GM19035 (cell line): Measurements from ENCODE around the gene VASP.

Experiments used
- ATAC-seq: cut with Tn5 transposase; IDR thresholded peaks from one replicate; pipeline ENCODE4 v1.9.1; 2021; ENCODE audit not compliant: unreplicated experiment

Gene VASP

DNA sequence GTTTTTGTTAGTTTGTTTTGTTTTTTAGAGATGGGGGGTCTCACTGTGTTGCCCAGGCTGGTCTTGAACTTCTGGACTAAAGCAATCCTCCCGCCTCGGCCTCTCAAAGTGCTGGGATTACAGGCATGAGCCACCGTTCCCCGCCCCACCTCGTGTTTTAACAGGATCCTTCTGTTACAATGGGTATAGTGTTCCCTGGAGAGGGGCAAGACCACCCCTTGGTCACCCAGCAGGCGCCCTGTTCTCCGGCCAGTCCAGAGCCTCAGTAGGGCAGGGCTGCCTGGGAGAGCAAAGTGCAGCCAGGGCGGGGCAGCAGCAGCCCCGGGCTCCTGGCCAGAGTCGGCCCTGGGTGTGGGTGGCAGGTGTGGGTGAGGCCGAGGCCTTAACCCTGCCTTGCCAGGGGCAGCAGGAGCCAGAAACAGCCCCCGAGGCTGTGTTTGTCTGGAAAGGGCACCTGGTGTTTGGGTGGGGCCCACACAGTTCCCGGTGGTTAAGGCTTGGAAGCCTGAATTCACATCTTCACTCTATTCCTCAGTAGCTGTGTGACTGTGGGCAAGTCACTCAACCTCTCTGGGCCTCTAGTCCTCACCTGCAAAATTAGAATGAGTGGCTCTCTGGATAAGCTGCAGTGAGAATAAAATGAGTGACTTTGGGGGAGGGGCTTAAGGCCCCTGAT is 7.2 kb downstream of the VASP start:
- ATAC-seq, result no peak

DNA sequence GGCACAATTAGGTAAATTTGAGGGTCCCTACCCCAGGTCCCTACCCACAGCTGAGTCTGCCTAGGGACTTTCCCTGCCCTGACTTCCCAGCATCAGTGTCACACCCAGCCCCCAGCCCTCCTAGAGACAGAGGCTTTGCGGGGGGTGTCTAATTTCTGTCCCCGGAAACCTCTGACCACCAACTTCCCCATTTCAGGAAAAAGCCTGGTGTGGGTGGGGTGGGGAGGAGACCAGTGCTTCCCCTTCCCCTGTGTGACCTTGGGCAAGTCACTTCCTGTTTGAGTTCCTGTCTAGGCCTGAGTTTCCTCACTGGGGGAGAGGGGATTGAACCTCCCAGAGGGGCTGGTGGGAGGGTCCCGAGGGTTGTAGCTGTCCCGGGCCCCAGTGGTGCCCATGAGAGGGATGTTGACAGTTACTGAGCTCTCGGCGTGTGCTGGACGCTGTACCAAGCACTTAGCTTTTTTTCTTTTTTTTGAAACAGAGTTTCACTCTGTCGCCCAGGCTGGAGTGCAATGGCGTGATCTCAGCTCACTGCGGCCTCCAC is 7.9 kb downstream of the VASP start:
- no peak for ATAC-seq

DNA sequence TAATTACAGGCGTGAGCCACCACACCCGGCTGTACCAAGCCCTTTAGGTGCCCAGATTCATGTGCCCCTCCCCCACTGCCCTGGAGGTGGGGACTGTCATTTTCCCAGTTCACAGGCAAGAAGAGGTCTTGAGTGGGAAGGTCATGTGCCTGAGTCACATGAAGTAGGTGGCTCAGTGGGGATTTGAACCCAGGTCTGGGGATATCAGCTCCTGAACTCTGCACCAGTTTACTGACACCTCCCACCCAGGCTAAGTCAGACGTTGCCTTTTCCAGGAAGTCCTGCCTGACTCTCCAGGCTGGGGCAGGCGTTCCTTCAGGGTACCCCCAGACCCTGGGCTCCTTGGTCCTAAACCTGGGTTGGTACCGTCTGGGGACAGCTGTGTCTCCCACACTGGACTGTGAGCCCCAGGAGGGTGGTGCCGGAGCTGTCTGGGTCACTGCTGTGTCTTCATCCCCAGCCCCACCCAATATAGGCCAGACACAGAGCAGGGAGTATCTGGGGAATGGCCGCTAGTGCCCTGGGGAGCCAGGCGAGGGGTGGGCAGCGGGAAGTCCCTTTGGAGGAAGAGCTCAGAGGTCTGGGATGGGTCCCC is 8.6 kb downstream of the VASP start:
- ATAC-seq, result no peak

DNA sequence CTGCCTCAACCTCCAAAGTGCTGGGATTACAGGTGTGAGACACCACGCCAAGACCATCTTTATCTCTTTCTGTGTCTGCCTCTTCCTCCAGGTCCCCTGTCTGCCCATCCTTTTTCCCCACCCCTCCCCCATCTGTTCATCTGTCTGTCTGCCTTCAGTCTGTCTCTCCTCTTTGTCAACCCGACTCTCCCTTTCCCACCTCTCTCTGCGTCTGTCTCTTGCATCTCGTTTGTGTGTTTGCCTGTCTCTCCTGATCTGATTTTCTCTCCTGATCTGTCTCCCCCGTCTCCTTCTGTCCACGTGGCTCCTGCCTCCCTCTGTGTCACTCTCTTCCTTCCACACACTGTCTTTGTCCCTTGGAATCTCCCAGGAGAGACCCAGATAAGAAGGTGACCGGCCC is 10.0 kb downstream of the VASP start:
- ATAC-seq, result no peak

DNA sequence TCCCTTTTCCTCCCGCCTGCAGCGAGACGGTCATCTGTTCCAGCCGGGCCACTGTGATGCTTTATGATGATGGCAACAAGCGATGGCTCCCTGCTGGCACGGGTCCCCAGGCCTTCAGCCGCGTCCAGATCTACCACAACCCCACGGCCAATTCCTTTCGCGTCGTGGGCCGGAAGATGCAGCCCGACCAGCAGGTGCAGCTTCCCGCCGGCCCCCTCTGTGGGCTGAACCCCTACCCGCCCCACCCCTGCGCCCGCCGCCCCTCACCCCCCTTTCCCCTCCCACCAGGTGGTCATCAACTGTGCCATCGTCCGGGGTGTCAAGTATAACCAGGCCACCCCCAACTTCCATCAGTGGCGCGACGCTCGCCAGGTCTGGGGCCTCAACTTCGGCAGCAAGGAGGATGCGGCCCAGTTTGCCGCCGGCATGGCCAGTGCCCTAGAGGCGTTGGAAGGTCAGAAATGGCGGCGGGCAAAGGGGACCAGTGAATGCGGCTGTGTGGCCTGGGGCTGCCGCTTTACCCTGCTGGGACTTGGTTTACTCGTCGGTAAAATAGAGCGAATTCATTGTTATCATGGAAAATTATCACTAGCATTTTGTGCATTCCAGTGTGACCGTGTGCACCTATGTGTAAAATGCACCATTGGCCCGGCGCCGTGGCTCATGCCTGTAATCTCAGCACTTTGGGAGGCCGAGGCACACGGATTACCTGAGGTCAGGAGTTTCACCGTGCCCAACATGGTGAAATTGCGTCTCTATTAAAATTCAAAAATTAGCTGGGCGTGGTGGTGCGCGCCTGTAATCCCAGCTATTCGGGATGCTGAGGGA is 10.6 kb downstream of the VASP start:
- no peak for ATAC-seq

DNA sequence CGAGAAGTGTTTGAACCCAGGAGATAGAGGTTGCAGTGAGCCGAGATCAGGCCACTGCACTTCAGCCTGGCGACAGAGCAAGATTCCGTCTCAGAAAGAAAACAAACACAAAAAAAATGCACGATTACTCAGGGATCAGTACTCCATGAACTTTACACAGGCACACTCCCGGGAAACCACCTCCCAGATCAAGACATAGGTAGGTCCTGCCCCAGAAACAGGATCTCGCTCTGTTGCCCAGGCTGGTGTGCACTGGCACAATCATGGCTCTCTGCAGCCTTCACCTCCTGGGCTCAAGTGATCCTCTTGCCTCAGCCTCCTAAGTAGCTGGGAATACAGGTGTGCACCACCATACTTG is 11.2 kb downstream of the VASP start:
- ATAC-seq, result no peak

DNA sequence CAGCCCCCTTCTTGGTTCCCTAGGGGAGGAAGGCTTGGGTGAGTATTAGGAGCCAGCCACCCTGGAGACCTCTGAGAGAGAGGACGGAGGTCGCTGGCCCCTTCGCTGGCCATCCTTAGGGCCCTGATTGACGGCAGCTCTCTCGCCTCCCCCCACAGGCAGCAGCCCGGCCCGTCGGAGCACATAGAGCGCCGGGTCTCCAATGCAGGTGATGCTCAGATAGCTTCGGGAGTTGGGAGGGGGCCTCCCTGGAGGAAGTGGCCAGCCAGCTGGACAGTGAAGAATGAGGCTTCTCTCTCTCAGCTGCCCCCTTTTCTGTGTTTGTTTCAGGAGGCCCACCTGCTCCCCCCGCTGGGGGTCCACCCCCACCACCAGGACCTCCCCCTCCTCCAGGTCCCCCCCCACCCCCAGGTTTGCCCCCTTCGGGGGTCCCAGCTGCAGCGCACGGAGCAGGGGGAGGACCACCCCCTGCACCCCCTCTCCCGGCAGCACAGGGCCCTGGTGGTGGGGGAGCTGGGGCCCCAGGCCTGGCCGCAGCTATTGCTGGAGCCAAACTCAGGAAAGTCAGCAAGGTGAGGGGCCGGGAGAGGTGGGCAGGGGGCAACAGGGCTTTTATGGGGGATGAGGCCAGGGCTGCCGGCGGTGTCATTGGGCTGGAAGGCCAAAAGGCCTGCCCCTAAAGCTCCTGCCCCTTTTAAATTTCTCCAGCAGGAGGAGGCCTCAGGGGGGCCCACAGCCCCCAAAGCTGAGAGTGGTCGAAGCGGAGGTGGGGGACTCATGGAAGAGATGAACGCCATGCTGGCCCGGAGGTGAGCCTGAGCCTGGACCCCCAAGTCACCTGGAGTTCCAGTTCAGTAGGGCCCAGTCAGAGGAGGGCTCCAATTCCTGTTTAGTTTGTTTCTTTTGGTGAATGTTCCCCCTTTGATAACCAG is 15.0 kb downstream of the VASP start:
- ATAC-seq, result no peak

DNA sequence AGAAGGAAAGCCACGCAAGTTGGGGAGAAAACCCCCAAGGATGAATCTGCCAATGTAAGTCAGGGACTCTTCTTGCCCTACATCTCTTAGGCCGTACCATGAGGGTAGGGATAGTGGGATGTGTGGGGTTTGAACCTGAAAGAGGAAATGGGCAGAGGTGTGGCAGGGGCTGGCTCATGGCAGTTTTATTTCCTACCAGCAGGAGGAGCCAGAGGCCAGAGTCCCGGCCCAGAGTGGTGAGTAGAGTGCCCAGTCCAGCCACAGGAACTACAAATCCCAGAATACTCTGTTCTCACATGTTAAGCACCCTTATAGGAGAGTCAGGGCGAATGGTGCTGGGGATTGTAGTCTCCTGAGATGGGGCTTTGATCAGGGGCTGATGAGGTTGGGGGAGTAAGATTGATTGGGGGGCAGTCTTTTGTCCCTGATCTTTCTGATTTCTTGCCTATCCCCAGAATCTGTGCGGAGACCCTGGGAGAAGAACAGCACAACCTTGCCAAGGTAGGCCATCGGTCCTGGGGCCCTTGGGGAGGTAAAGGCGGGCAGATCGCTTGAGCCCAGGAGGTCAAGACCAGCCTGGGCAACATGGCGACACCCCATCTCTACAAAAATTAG is 16.5 kb downstream of the VASP start:
- ATAC-seq, result peak; percentile 70

DNA sequence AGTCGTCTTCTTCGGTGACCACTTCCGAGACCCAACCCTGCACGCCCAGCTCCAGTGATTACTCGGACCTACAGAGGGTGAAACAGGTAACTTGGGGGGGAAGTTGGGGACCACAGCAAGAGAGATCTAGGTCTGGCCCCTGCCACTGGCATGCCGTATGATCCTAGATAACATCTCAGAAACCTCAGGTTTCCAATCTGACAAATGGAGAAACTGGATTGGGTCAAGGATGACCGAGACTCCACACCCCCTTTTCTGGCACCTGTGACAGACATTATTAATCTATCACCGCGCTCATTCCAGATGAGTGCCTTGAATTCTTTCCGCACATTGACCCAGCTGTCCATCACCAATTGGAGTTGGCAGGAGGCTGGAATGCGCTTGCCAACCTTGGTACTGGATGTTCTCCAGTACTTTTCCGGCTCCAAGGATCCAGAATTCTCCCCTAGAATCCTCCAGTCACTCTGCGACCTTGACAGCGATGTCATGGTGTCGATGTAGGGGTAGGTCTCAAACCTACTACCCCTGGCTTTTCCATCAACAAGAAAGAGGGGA is 17.4 kb downstream of the VASP start:
- no peak for ATAC-seq

DNA sequence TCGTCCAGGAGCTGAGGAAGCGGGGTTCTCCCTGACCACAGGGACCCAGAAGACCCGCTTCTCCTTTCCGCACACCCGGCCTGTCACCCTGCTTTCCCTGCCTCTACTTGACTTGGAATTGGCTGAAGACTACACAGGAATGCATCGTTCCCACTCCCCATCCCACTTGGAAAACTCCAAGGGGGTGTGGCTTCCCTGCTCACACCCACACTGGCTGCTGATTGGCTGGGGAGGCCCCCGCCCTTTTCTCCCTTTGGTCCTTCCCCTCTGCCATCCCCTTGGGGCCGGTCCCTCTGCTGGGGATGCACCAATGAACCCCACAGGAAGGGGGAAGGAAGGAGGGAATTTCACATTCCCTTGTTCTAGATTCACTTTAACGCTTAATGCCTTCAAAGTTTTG is 18.9 kb downstream of the VASP start:
- ATAC-seq, result no peak

DNA sequence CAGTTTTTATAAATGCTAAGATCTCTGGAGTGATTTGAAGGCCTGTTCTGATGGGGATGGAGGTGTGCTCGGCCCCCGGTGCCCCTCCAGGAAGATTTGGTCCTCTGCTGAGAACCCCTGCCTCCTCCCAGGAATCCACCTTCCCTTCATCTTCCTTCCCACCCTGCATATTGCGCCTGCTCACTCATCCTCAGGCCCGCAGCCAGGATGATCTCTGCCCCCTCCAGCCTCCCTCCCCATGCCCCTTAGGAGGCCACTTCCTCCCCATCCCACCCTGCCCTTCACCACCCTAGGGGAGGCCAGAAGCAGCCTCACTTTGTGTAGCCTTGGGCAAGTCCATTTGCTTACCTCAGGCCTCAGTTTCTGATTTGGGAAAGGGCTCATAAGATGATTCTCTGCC is 19.7 kb downstream of the VASP start:
- ATAC-seq, result no peak

DNA sequence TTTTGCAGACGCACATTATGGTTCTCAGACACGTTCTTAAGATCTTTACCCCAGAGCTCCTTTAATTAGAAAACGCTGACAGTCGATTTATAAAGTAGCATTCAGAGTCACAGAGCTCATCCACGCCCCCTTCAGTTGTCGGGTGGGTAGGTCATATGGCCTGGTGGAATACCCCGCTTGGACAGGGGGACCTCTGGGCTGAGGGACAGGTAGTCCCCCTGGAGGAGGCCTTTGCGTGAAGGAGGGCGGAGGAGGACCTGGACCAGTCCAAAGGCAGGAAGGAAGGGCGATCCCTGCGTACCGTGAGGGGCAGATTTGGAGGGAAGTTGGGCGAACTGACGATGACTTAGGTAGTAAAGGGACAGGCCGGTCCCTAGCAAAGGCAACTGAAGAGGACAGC is 20.5 kb downstream of the VASP start:
- ATAC-seq, result no peak

DNA sequence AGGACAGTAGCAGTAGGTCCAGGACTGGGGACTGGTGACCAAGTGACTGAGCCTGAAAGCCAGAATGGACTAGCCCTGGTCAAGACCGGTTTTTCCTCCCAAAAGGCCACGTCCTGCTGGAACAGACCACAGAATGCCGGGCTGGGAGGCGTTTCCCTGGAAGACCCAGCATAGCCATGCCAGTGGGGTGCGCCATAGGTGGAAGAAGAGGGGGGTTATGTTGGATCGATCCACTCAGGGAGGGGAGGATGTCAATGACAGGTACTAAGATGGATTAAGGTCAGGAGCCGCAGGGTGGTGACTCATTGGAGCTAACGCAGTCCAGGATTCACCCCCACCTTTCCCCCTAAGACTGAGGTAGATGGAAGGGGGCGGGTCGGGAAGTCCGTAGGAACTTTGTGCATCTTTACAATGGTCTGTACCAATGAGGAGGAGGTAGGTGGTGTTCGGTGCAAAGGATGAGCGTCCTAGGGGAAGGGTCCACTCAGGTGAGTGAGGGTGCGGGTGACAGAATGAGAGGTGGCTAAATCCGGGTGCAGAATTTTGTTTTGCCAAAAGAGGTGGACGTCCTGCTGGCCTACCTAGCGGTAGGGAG is 21.0 kb downstream of the VASP start:
- ATAC-seq, result no peak

DNA sequence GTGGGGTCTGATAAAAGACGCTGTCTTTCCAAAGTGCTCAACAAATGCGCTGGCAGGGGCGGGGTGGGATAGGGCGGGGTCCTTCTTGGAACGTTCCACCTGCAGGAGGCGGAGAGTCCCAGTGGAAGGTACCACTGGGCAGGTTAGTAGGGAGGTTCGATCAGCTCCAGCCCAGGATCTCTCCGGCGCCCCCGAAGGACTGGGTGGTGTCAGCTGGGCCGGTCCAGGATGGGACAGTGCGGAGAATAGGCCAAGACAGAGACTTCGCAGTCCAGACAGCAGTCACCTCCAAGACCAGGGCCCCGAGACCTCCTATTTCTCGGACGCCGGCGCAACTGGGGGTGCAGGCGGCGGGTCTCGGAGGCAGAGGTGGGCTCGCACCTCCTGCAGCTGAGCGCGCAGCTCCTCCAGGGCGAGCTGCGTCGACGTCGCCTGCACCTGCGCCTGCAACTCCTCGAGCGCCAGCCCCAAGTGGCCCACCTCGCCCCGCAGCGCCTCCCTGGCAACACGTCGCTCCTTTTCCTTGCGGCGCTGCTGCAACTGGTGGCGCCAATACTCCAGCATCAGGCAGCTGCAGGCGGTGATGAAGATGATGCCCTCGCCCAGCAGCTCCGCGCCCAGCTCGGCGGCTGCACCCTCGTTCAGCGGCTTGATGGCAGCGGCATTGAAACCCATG is 21.6 kb downstream of the VASP start:
- no peak for ATAC-seq

DNA sequence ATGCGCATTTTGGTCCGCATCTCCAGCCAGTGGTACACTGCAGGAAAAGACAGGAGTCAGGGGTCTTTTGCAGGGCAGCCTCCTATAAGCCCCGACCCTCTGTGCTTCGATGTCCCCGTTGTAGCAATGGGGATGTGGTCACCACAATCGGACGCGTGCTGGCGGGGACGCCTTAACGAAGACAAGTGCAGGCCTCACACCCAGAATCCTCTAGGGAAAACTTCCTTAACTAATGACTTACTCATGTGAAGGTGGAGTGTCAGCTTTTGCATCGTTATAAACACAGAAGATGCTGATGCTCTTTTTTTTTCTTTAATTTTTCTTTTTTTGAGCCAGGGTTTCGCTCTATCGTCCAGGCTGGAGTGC is 22.1 kb downstream of the VASP start:
- ATAC-seq, result no peak

DNA sequence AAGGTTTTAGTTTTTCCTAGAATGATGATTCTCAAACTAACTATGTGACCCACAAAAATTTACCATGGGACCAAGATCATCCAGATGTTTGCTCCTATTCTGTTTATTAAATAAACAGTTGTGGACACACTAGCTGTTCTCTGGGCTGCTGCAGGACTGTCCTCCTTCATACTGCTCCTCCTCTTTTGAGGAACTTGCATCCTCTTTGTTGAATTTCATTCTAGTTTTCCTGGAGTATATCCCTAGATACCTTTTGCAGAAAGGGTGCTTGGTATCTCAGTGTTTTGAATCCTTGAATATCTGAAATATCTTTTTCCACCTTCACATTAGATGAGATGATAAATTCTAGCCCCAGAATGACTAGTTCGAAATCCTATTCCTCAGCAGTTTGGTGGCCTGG is 24.1 kb downstream of the VASP start:
- ATAC-seq, result no peak

DNA sequence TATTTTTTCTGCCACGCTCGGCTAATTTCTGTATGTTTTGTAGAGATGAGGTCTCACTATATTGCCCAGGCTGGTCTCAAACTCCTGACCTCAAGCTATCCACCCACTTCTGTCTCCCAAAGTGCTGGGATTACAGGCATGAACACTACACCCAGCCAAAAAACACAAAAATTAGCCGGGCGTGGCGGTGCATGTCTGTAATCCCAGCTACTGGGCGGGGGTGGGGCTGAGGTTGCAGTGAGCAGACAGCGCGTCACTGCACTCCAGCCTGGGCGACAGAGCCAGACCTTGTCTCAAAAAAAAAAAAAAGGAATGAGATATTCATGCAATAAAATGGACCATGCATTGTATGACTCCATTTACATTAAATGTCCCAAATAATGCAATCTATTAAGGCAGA is 32.2 kb downstream of the VASP start:
- ATAC-seq, result no peak

DNA sequence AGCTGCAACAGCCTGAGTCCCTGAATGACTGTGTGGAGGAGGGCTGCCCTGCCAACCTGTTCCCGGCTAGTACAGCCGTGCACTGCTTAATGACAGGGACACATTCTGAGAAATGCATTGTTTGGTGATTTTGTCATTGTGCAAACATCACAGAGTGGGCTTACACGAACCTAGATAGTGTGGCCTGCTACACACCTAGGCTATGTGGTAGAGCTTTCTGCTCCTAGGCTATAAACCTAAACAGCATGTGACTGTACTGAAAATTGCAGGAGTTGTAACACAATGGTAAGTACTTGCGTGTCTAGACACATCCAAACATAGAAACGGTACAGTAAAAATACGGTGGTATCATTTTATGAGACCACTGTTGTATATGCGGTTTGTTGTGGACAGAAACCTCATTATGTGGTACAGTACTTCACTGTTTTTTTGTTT is 35.0 kb downstream of the VASP start:
- no peak for ATAC-seq

DNA sequence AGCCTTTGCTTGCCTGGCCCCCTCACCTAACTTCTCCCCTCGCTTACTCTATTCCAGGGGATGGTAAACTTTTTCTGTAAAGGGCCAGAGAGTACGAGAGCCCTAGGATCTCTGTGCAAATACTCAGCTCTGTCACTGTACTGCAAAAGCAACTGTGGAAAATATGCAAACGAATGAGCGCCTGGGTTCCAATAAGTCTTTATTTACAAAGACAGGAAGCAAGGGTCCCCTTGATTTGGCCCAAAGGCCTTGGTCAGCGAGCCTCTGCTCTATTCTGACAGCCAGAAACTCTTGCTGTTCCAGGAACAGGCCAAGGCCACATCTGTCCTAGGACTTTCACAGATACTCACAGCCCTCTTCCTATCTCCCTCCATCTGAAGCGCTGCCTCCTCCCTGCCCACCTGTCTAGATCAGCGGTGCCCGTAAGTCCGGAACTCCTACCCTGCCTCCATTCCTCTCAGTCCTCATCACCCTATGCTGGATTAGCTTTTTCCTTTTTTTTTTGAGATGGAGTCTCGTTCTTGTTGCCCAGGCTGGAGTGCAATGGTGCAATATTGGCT is 40.0 kb downstream of the VASP start:
- ATAC-seq, result no peak
